NCI-H2196 treated with DMSO at 0.1 percent for 48 hours (cell line): ENCODE measurements around the gene UBE2S.
A peak's percentile ranks its signal among the peaks of the same experiment; 100 is the strongest.
"Not testable (repeated sequence)": the region's sequence is repeated elsewhere in the genome, so short reads cannot be mapped to it uniquely, and the experiment has no call there.

ENCODE experiments used
- DNase-seq: peaks from one replicate; lab custom pipeline; 2025; ENCODE audit not compliant: unreplicated experiment; lab: John Stamatoyannopoulos, UW

Gene UBE2S

GRCh38 chr19:55407550-55407799 lies at the start of gene UBE2S:
Gene UBE2S (minus strand): TSS chr19:55407788. CDS start chr19:55407589, 199 bp downstream.
- not testable (repeated sequence) for DNase-seq

DNA sequence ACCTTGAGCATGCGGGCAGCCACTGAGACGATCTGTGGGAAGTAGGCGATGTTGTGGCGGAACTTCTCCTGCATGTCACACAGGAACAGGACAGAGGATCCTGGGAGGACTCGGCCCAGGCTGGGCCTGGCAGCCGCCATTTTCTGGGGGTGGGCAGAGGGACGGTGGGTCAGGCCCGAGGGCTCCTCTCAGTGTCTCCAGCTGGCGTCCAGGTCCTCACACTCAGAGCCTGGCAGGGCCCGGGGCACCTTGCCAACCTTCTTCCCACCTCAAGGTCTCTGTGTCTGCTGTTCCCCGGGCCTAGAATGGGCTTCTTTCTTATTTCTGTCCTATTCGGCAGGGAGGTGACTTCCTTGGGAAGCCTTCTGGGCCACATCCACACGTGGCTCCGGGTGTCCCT lies 48.8 kb upstream of the UBE2S start:
- DNase-seq: no peak

DNA sequence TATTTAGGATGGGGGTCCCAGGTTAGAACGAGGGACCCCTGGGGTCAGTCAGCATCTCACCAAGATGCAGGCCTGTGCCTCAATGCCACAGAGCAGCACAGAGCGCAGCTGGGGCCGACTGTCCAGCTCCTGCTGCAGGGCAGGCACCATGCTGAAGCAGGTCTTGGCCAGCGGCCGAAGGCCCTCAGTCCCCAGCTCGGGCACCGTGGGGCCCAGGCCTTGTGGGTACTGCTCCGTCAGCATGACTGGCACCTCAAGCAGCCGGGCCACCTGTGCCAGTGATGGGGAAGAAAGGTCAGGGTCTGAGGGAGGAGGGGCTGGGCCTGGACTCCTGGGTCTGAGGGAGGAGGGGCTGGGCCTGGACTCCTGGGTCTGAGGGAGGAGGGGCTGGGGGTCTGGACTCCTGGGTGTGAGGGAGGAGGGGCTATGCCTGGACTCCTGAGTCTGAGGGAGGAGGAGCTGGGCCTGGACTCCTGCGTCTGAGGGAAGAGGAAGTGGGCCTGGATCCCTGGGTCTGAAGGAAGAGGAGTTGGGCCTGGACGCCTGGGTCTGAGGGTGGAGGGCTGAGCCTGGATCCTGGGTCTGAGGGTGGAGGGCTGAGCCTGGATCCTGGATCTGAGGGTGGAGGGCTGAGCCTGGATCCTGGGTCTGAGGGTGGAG lies 48.1 kb upstream of the UBE2S start:
- no peak for DNase-seq

DNA sequence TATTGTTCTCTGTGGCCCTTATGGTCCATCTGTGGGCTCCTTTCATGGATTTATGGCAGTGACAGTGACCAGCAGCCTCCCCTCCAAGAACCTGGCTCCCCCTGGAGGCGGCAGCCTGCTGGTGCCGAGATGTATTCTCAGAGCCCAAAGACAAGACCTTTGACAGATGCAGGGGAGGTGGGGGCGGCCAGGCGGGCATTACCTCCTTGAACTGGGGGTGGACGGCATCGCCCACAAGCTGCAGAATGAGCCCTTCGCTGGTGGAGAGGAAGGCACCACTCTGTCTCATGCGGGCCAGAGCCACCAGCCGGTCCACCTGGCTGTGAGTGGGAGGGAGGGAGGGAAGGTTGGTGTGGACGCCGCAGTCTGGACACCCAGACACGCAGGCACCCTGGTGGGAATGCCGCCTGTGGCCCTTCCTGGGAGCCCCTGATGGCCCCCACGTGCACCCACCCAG lies 47.2 kb upstream of the UBE2S start:
- peak; percentile 23 for DNase-seq

DNA sequence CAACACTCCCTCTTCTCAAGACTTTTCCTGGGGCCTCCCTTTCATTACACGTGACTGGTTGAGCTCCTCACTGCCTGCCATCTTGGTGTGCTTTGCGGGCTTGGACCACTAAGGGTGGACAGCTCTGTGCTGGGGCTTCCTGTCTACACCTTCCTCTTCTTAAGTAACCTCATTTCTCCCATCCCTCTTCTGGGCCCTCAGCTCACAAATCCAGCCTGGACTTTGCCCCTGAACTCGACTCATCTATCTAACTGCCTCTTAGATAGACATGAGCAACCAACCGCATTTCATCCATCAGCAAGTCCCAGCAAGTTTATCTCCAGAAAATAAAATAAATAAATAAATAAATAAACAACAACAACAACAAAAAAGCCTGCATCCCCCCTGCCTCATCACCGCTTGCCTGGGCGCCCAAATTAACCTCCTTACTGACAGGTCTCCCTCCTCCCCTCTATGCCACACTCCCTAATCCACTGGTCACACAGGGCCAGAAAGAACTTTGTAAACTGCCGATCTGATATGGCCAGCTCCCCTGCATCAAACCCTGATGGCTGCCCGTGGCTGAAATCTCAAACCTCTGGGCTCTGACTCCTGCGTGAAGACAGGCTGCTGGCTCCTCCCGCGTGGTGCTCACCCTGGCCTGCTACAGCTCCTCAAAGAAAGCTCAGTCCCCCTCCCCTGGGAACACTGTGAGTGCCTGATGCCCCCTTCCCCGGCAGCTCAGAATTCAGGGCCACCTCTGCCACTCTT lies 46.1 kb upstream of the UBE2S start:
- DNase-seq: no peak

- DNase-seq: peak; percentile 86
Observed at GRCh38 chr19:55452749-55453346, 45.3 kb upstream of the UBE2S start.

DNA sequence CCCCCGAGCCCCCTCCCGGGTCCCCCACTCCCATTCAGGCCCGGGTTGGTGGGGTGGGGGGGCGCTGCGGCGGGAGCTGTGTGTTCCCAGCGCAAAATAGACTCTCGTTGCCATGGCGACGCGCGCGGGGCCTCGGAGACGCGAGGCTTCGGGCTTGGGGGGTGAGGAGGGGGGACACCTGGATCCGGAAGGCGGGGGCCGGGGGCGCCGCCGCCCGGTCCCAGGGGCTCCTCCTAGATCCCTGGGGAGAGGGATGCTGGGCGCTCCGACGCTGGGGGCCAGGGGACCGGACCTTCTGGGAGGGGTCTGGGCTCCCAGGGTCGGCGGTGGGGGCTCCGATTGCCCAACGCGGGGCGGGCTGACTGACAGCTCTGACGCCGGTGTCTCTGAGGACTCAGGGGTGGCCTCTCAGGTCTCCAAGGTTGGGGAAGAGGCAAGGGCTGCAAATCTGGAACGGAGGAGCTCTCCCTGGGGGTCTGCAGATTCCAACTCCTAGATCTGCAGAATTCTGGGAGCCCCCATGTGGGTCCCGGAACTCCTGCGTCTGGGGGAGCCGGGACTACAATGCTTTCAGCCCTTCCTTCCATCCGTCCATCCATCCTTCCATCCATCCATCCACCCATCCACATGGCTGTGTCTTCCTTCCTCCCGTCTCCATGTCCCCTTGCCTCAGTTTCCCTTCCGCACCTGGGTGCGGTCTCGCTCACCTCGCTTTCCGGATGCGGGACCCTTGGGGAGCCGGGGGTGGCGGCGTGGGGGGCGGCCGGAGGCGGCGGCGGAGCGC lies 44.6 kb upstream of the UBE2S start:
- no peak for DNase-seq

DNA sequence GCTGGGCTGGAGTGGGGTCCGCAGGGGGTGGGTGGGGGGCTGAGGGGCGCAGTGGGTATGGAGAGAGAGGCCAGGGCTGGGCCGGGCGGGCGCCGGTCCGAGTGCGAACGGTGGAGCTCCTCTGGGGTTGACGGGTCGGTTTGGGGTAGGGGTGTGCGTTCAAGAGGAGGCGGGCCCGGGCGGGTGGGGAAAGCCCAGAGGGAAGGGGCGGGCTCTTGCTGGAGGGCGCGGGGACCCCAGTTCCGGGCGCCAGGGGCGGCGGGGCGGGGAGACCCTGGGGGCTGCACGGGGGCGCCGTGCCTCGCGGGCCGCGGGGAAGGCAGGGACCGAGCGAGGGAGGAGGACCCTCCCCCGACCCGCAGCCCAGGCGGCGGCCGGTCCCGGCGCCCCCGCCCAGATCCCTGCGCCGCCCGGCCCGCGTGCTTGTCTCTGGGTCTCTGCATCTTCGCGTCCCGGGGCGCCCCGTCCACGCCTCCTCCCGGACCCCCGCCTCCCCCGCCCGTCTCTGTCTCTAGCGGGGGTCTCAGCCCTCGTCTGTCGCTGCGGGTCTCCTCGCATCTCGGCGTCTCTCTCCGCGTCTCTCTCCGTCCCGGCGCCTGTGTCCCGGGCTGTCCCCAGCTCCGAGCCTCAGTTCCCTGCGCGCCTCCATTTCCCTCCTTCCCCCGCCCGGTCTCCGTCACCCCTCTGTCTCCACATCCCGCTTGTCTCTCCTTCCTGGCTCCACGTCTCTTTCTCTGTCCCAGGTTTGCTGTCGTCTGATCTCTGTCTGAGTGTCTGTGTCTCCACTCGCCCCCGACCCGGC lies 43.8 kb upstream of the UBE2S start:
- no peak for DNase-seq

- DNase-seq: no peak
Observed at GRCh38 chr19:55449469-55449868, 41.9 kb upstream of the UBE2S start.

DNA sequence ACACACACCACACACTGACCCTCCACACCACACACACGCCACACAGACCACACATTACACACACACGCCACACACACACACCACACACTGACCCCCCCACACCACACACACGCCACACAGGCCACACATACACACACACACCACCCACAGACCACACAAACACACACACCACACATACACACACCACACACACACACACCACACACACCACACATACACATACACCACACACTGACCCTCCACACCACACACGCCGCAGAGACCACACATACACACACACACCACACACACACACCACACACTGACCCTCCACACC lies 40.5 kb upstream of the UBE2S start:
- not testable (repeated sequence) for DNase-seq

DNA sequence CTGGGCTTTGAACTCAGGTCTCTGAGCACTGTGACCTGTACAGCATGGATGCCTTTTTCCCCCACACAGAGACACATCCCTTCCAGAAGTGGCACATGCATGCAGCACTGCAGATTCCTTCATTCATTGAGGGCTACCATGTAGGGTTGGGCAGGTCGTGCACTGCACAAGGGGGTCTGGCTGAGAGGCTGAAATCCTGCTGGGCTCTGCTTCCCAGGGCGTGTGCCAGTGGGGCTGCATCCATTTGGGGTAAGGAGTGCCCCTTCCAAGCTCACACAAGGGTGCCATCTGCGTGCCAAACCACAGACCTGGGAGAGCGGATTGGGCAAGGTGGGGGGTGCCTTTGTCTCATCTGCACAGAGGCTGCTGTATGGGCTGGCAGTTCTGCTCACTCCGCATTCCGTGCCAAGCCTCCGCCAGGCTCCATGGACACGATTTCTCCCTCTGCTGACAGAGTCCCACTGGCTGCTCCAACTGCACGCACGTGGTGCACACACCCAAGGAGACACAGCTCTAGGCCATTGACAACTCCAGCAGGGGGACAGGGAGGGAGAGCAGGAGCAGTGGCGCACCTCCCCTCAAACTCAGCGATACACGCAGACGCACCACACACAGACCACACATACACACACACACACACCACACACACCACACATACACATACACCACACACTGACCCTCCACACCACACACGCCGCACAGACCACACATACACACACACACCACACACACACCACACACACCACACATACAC lies 40.0 kb upstream of the UBE2S start:
- peak; percentile 71 for DNase-seq

GRCh38 chr19:55446060-55446459 lies 38.5 kb upstream of the UBE2S start:
- no peak for DNase-seq

GRCh38 chr19:55444646-55445045 lies 37.1 kb upstream of the UBE2S start:
- DNase-seq: no peak

DNA sequence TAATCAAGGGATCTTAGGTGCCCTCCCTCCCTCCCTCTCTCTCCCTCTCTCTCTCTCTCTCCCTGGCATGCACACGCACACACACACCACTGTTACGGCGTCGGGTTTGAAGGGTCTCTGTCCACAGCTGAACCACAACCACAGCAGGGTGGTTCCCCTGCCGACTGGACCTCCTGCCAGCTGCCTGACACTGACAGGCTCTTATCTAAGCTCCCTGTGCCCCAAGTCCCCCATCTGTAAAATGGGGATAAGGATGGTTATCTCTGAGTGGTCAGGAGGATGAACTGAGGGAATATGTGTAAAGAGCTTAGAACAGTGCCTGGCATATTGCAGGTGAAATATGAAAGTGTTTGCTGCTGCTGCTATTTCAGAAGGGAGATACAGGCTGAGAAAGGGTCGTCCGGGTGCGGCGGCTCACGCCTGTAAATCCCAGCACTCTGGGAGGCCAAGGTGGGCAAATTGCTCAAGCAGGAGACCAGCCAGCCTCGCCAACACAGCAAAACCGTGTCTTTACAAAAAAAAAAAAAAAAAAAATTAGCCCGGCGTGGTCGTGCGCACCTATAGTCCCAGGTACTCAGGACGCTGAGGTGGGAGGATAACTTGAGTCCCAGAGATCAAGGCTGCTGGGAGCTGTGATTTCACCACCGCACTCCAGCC lies 36.4 kb upstream of the UBE2S start:
- no peak for DNase-seq

DNA sequence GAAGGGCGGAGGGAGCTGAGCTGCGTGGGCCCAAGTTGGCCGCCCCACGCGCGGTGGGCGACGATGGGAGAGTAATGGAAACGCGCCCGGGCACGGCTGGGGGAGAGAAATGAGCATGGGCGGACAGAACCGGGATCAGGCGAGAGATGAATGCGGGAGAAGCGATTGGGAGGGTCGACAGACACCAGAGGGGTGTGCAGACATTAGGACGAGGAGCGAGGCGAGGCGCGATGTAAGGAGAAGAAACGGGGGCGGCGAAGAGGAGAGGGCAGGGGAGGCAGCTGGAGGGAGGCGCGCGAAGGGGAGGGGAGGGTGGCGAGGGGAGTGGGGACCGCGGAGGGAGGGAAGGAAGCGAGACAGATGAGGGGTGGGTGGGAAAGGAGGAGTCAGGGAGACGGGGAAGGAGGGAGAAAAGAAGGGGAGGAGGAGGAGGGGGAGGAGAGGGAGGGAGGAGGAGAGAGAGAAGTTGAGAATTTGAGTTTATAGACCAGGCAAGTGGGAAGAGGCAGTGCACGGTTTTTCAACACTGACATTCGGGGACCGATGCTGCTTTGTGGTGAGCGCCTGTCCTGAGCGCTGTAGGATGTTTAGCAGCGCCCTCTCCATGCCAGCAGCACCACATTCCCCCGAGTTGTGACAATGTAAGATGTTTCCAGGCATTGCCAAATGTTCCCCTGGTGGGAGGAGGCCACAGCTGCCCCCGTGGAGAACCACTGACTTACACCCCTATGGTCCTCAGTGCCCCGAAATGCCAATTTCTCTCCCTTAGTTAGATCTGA lies 35.6 kb upstream of the UBE2S start, which contains the start of gene SHISA7:
TSS of gene SHISA7 (minus strand) at position 256 of the 779 bp plus-strand sequence. CDS start 437 bp downstream, outside the sequence.
- DNase-seq: no peak

DNA sequence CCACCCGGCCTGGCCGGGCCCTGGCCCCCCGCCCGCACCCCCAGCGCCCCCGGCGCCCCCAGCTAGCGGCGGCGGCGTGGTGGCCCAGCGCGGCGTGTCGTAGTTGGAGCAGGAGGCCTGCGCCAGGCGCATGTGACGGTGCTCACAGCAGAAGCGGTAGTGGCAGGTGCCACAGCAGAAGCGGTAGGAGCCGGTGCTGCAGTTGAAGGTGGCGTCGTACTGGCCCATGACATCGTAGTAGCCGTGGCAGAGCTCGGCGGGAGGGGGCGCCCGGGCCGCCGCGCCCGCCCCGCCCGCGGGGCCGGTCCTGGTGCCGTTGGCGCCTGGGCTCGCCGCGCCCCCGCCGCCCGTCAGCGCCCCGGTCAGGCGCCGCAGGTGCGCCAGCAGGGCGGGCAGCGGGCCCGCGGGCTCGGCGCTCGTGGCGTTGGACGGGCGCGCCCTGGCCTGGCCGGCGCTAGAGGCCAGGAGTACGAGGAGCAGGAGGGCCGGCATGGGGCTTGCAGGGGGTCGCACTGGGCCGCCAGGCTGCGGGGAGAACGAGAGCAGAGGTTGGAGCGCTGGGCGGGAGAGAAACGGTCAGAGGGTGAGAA lies 34.9 kb upstream of the UBE2S start:
- DNase-seq: no peak

DNA sequence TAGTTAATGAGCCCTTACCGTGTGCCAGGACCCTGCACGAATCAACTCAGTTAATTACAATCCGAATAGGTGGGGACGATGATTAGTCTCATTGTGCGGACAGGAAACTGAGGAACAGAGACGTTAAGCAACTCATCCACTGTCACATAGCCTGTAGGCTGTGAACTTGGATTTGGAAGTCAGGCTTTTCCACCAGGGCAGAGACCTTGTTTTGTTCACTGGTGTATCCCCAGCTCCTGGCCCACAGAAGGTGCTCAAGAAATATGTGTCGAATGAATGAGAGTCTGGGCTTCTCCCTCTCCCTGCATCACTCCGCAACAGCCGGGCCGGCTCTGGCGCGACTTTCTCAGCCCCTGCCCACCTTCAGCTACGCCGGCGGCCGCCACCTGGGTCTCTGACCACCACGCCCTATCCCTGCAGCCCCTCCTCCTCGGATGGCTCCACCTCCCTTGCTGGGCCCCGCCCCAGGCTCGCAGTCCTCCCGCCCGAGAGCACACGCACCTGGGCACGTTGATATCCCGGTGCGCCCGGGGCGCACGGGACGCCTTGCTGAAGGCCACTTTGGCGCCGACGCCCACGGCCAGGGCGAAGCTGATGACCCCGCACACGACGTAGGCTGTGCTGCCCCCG lies 34.2 kb upstream of the UBE2S start:
- DNase-seq: peak; percentile 41

DNA sequence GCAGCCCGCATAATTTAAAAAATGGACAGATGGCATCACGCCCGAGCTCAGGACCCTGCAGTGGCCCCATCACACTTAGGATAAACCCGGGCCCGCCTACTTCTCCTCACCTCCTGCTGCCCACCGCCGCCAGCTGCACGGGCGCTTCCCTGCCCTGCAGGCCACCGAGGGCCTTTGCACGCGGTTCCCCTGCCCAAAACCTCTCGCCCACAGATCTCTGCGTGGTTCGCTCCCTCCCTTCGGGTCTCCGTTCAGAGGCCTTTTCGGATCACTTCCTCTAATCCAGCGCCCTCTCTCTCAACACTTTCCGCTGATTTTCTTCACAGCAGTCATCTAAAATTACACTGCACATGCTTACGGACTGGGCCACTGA lies 33.7 kb upstream of the UBE2S start:
- DNase-seq: no peak
